GM23248 (cell line): ENCODE results near the gene XIRP2. TPM values are rescaled to one million over a fixed set of nuclear protein-coding genes. Genes with fewer than 3 reads are reported as not detected.

Experiments used
- DNase-seq: peaks from one replicate; pipeline ENCODE4 v3.0.0-alpha.2; 2015
- H2AFZ ChIP-seq: fragments of 200-600 bp; sonication (generic); 2 replicates; pipeline ENCODE4 v1.6.1; 2016; ENCODE audit warnings: antibody characterized with exemption
- H3F3A ChIP-seq: fragments of 200-600 bp; sonication (generic); 2 replicates; pipeline ENCODE4 v1.6.1; 2016; ENCODE audit warnings: mild to moderate bottlenecking, antibody characterized with exemption, mixed run types; ENCODE audit not compliant: insufficient read depth
- H3K27ac ChIP-seq: fragments of 200-600 bp; sonication (generic); 2 replicates; pipeline ENCODE4 v1.5.1; 2016; ENCODE audit warnings: mild to moderate bottlenecking
- H3K27me3 ChIP-seq: fragments of 200-600 bp; sonication (generic); replicated peaks from 2 replicates; pipeline ENCODE4 v1.6.1; 2016; ENCODE audit warnings: mild to moderate bottlenecking; ENCODE audit not compliant: insufficient read depth
- H3K36me3 ChIP-seq: fragments of 200-600 bp; sonication (generic); 2 replicates; pipeline ENCODE4 v1.6.1; 2016; ENCODE audit warnings: low read depth, mild to moderate bottlenecking
- H3K4me1 ChIP-seq: fragments of 200-600 bp; sonication (generic); 2 replicates; pipeline ENCODE4 v1.6.1; 2016; ENCODE audit warnings: mild to moderate bottlenecking; ENCODE audit not compliant: insufficient read depth
- H3K4me2 ChIP-seq: fragments of 200-600 bp; sonication (generic); one replicate; pipeline ENCODE4 v1.6.1; 2016; ENCODE audit warnings: mild to moderate bottlenecking; ENCODE audit not compliant: unreplicated experiment
- H3K4me3 ChIP-seq: fragments of 200-600 bp; sonication (generic); 2 replicates; pipeline ENCODE4 v1.5.1; 2016; ENCODE audit warnings: mild to moderate bottlenecking
- H3K79me2 ChIP-seq: fragments of 200-600 bp; sonication (generic); 2 replicates; pipeline ENCODE4 v1.6.1; 2016; ENCODE audit warnings: mild to moderate bottlenecking; ENCODE audit not compliant: insufficient read depth
- H3K9ac ChIP-seq: fragments of 200-600 bp; sonication (generic); 2 replicates; pipeline ENCODE4 v1.6.1; 2016; ENCODE audit warnings: mild to moderate bottlenecking
- H3K9me2 ChIP-seq: fragments of 200-600 bp; sonication (generic); 2 replicates; pipeline ENCODE4 v1.6.1; 2016; ENCODE audit warnings: mixed run types, mild to moderate bottlenecking, moderate library complexity; ENCODE audit not compliant: insufficient read depth
- H3K9me3 ChIP-seq: fragments of 200-600 bp; sonication (generic); one replicate; pipeline ENCODE4 v1.6.1; 2017; ENCODE audit warnings: low read depth
- H4K20me1 ChIP-seq: fragments of 200-600 bp; sonication (generic); 2 replicates; pipeline ENCODE4 v1.6.0; 2016; ENCODE audit not compliant: insufficient read depth
- EZH2 ChIP-seq: fragments of 200-600 bp; sonication (generic); IDR thresholded peaks from 2 replicates; pipeline ENCODE4 v1.6.1; 2018; ENCODE audit warnings: antibody characterized with exemption, mild to moderate bottlenecking; ENCODE audit not compliant: insufficient read depth, poor library complexity, severe bottlenecking
- EZH2phosphoT487 ChIP-seq: fragments of 200-600 bp; sonication (generic); IDR thresholded peaks from 2 replicates; pipeline ENCODE4 v1.6.1; 2018; ENCODE audit warnings: antibody characterized with exemption, moderate library complexity, mild to moderate bottlenecking, low read depth; ENCODE audit not compliant: insufficient read depth
- WGBS, 2 experiments: methylation state at CpG; one replicate each; pipeline ENCODE4 v1.1.6; 2015 to 2017; ENCODE audit warnings: low lambda C conversion rate in 2 of 2, low coverage in 1 of 2; ENCODE audit errors: missing lambda C conversion rate in 2 of 2; 5-methylcytosine and 5-hydroxymethylcytosine counted together
- in situ Hi-C: fragments of 300-500 bp; cut with MboI; formaldehyde crosslinking; loops from 2 replicates; pipeline ENCODE4 v1.15.0; 2020
- polyA plus RNA-seq: library from polyadenylated mRNA; unstranded; fragments of >200 nt; fragmentation: Nextera tagmentation; extraction: Ambion mirVana; gene quantifications from 2 replicates; pipeline ENCODE4 v1.2.1, GENCODE V29; 2016
- total RNA-seq: library from RNA; depleted of rRNA; stranded (reverse); fragments of >200 nt; shearing (Covaris generic); gene quantifications from 2 replicates; pipeline ENCODE4 v1.2.3, GENCODE V29; 2014

Gene XIRP2
- total and polyA plus RNA-seq, 2 experiments from 2014 or later, result not detected

DNA sequence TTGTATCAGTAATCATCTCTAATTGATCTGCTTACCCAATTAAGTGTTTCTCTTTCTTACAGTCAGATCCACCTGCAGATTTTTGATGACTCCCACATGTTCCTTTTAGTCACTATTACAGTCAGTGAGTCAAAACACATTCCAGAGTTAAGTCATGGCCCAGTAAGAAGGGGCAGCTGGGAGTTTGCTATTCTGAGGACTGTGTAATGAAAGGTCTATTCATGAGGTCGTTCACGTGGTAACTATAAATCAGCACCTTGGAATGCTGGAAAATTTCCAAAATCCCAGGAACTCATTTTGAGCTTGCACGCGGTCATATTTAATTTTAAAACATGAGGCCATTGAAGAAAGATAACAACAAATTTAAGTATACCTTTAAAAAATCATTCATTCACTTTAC is 252.5 kb downstream of the XIRP2 start:
- Histone ChIP-seq H3K9me3 (no peaks in the 10 kb centered on the region), H3K4me1 (peaks cover 27% of the 10 kb centered on the region), H2AFZ (no peak overlapping the region), H3K36me3 (no peaks in the 10 kb centered on the region), H3K79me2 (no peaks in the 10 kb centered on the region), H3K27me3 (no peaks in the 10 kb centered on the region), H3K27ac (peak overlapping the region; percentile 13; the same call in 1 of the 2 replicates), H3F3A (no peaks in the 10 kb centered on the region), H4K20me1 (no peaks in the 10 kb centered on the region), H3K4me2 (peak overlapping the region; percentile 31), H3K4me3 (no peak overlapping the region), H3K9me2 (no peaks in the 10 kb centered on the region), H3K9ac (no peak overlapping the region)
- WGBS, 2 experiments, result 1% methylated on average over 4 of the region's 4 CpGs
- in situ Hi-C loops, result no loop called here
- DNase-seq, result peak; percentile 97
- no peak for TF ChIP-seq EZH2
- no peak for TF ChIP-seq EZH2phosphoT487

DNA sequence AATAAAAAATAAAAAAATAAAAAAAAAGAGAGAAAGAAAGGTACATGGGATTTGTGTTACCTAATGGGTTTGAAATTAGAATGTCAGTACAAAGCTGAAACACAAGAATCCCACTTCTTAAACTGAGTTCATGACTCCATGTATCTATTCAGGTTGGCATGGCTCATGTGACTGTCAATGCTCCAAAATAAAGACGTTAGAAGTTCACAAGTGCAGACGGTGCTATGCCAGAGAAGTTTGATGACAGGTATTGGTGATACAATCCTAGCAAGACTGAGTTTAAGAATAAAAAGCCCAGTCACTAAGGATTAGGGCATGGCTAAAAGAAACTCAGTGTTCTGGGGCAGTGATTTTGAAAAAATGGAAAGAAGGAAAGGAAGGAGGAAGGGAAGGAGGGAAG is 254.3 kb downstream of the XIRP2 start:
- TF ChIP-seq EZH2phosphoT487, result no peak
- TF ChIP-seq EZH2, result no peak
- Histone ChIP-seq H3K27me3 (no peaks in the 10 kb centered on the region), H3F3A (no peaks in the 10 kb centered on the region), H2AFZ (no peak overlapping the region), H3K27ac (no peak overlapping the region), H3K4me2 (no peak overlapping the region), H3K79me2 (no peaks in the 10 kb centered on the region), H3K9ac (no peak overlapping the region), H3K9me3 (no peaks in the 10 kb centered on the region), H3K4me1 (peaks cover 21% of the 10 kb centered on the region), H3K36me3 (no peaks in the 10 kb centered on the region), H3K9me2 (no peaks in the 10 kb centered on the region), H4K20me1 (no peaks in the 10 kb centered on the region), H3K4me3 (no peak overlapping the region)
- in situ Hi-C loops, result no loop called here
- no peak for DNase-seq
- 94 to 98% methylated on average over 2 of the region's 2 CpGs for WGBS, 2 experiments

DNA sequence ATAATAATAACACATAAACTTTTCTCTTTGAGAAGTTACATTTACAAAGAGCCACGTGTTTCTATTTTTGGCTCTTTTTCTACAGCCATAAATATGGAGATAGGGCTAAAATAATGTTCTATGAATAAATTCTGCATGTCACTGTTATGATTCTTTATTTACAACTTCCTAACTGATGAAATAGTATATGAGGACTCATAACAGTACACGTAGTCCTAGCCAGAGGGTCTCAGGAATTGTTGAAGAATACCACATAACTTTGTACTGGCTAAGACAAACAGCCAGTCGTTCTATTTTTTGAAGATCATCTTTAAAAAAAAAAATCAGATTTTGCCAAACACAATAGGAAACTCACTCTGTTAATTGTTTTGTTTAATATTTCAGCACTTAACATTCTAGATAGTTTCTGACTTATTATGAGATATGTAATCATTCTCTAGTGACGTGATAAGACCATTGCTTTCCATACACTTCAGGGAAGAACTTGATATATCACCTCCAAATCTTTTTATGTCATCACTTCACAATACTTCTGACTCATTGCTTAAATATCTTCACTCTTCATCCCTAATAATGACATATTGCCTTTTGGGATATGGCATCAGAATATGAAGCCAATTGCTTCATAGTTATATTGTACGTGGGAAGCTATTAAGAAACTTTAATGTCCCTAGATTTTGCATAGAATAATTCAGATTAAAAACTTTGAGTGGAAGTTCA is 256.1 kb downstream of the XIRP2 start:
- Histone ChIP-seq H3K9ac (no peak overlapping the region), H3K79me2 (no peaks in the 10 kb centered on the region), H3K4me2 (no peak overlapping the region), H2AFZ (no peak overlapping the region), H3K9me3 (no peaks in the 10 kb centered on the region), H3K9me2 (no peaks in the 10 kb centered on the region), H3K27ac (no peak overlapping the region), H4K20me1 (no peaks in the 10 kb centered on the region), H3F3A (no peaks in the 10 kb centered on the region), H3K27me3 (no peaks in the 10 kb centered on the region), H3K36me3 (no peaks in the 10 kb centered on the region), H3K4me3 (no peak overlapping the region), H3K4me1 (peaks cover 20% of the 10 kb centered on the region)
- 24 to 28% methylated on average over 5 of the region's 5 CpGs for WGBS, 2 experiments
- TF ChIP-seq EZH2, result no peak
- no peak for TF ChIP-seq EZH2phosphoT487
- in situ Hi-C loops, result no loop called here
- peak; percentile 35 for DNase-seq

DNA sequence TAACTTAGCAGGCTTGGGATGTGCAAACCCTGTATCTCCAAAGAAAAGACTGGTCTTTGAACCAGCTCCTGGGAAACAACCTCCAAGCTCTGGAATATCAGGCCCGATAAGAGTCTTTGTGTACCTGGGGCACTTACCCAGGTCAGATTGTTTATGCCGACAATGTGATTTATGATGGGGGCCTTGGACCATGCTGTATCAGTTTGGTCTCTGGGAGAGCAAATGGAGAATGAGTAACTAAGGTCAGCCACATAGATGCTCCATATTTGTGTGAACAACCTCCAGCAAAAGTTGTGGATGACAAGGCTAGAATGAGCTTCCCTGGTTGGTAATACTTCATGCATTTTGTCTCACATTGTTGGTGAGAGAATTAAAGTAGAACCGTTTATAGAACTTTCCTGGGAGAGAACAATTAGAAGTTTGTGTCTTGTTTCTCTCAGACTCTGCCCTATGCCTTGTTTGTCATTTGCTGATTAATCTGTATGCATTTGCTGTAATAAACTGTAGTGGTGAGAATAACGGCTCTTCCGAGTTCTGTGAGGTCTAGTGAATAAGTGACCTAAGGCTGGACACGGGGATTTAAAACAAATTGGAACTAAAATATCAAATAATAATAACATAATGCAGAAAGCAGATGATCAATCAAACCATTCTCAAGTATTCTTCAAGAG is 259.1 kb downstream of the XIRP2 start:
- Histone ChIP-seq H3K4me2 (no peak overlapping the region), H3K27me3 (no peaks in the 10 kb centered on the region), H3F3A (no peaks in the 10 kb centered on the region), H3K9me2 (no peaks in the 10 kb centered on the region), H2AFZ (no peak overlapping the region), H3K9me3 (no peaks in the 10 kb centered on the region), H4K20me1 (no peaks in the 10 kb centered on the region), H3K9ac (no peak overlapping the region), H3K79me2 (no peaks in the 10 kb centered on the region), H3K27ac (no peak overlapping the region), H3K36me3 (no peaks in the 10 kb centered on the region), H3K4me3 (no peak overlapping the region), H3K4me1 (peaks cover 7% of the 10 kb centered on the region)
- 69 to 70% methylated on average over 6 of the region's 6 CpGs for WGBS, 2 experiments
- TF ChIP-seq EZH2phosphoT487 (no peak), EZH2 (no peak)
- no peak for DNase-seq
- in situ Hi-C loops, result no loop called here
